IPS DF 6.9 (cell line): Measurements from ENCODE around the gene CDH23.

ENCODE experiments used
- DNase-seq: peaks from one replicate; pipeline ENCODE4 v3.0.0-alpha.2; 2013; ENCODE audit warnings: low read depth, low spot score
- H3K27ac ChIP-seq: one replicate; pipeline ENCODE4 v1.5.1; 2013; ENCODE audit warnings: low read length, control low read depth
- H3K27me3 ChIP-seq: 2 replicates; pipeline ENCODE4 v1.6.1; 2013; ENCODE audit warnings: mild to moderate bottlenecking, low read length; ENCODE audit not compliant: control insufficient read depth, insufficient read depth
- H3K36me3 ChIP-seq: 2 replicates; pipeline ENCODE4 v1.6.1; 2013; ENCODE audit warnings: low read length; ENCODE audit not compliant: control insufficient read depth, insufficient read depth
- H3K4me1 ChIP-seq: 2 replicates; pipeline ENCODE4 v1.6.1; 2013; ENCODE audit warnings: low read length; ENCODE audit not compliant: control insufficient read depth, insufficient read depth
- H3K4me3 ChIP-seq: 2 replicates; pipeline ENCODE4 v1.5.1; 2013; ENCODE audit warnings: mild to moderate bottlenecking, low read length
- H3K9me3 ChIP-seq: 2 replicates; pipeline ENCODE4 v1.6.1; 2013; ENCODE audit warnings: low read length, inconsistent platforms; ENCODE audit not compliant: control insufficient read depth, insufficient read depth
- WGBS: extraction: QIAGEN DNeasy Blood & Tissue Kit; methylation state at CpG from one replicate; pipeline ENCODE4 v1.1.7; 2013; ENCODE audit warnings: mixed read lengths, missing lambda C conversion rate; ENCODE audit not compliant: insufficient read length, insufficient coverage; 5-methylcytosine and 5-hydroxymethylcytosine counted together

CDH23 gene

GRCh38 chr10:71772832-71773220 lies 376.1 kb downstream of the CDH23 start:
- peak overlapping the region; percentile 65; the same call in 1 of the 2 replicates for H3K4me3 ChIP-seq
- peaks cover 2% of the 10 kb centered on the region; the same call in 1 of the 2 replicates for H3K4me1 ChIP-seq
- WGBS = no CpG with 5 or more reads among the region's 4 CpGs
- DNase-seq = no peak
- no peaks in the 10 kb centered on the region for H3K9me3 ChIP-seq
- H3K27me3 ChIP-seq = no peaks in the 10 kb centered on the region
- H3K36me3 ChIP-seq = no peaks in the 10 kb centered on the region
- H3K27ac ChIP-seq = no peak overlapping the region

GRCh38 chr10:71773221-71773971 lies 376.7 kb downstream of the CDH23 start, which contains the start of gene VSIR:
Gene VSIR, minus strand, starts transcription at chr10:71773520. Its CDS starts 81 bp downstream, at chr10:71773439.
- peak within 1 kb of the TSS; percentile 65; the same call in 1 of the 2 replicates for H3K4me3 ChIP-seq
- H3K9me3 ChIP-seq = no peaks in the 10 kb centered on the region
- H3K36me3 ChIP-seq = no peaks in the 10 kb centered on the region
- no peak within 1 kb of the TSS for H3K27ac ChIP-seq
- no CpG with 5 or more reads among the region's 55 CpGs for WGBS
- DNase-seq = no peak
- H3K27me3 ChIP-seq = no peaks in the 10 kb centered on the region
- H3K4me1 ChIP-seq = peaks cover 2% of the 10 kb centered on the region; the same call in 1 of the 2 replicates

- DNase-seq = no peak
- H3K4me1 ChIP-seq = peaks cover 2% of the 10 kb centered on the region; the same call in 1 of the 2 replicates
- WGBS = no CpG with 5 or more reads among the region's 3 CpGs
Observed at GRCh38 chr10:71774916-71775702, 378.4 kb downstream of the CDH23 start.

GRCh38 chr10:71776481-71776925 lies 379.8 kb downstream of the CDH23 start:
- H3K4me1 ChIP-seq = peaks cover 2% of the 10 kb centered on the region; the same call in 1 of the 2 replicates
- no peak for DNase-seq
- no peaks in the 10 kb centered on the region for H3K36me3 ChIP-seq
- no peaks in the 10 kb centered on the region for H3K9me3 ChIP-seq
- H3K27me3 ChIP-seq = no peaks in the 10 kb centered on the region
- no peak overlapping the region for H3K27ac ChIP-seq
- no CpG with 5 or more reads among the region's 2 CpGs for WGBS
- H3K4me3 ChIP-seq = no peak overlapping the region

More at GRCh38 chr10:71774916-71775702, 378.4 kb downstream of the CDH23 start:
- no peak overlapping the region for H3K27ac ChIP-seq
- H3K4me3 ChIP-seq = no peak overlapping the region
- no peaks in the 10 kb centered on the region for H3K36me3 ChIP-seq
- H3K9me3 ChIP-seq = no peaks in the 10 kb centered on the region
- H3K27me3 ChIP-seq = no peaks in the 10 kb centered on the region

GRCh38 chr10:71777213-71777985 lies 380.7 kb downstream of the CDH23 start:
- H3K27me3 ChIP-seq = no peaks in the 10 kb centered on the region
- DNase-seq = no peak
- peaks cover 2% of the 10 kb centered on the region; the same call in 1 of the 2 replicates for H3K4me1 ChIP-seq
- no peak overlapping the region for H3K4me3 ChIP-seq
- WGBS = no CpG with 5 or more reads among the region's 17 CpGs
- no peaks in the 10 kb centered on the region for H3K9me3 ChIP-seq
- H3K27ac ChIP-seq = no peak overlapping the region
- no peaks in the 10 kb centered on the region for H3K36me3 ChIP-seq

- Histone ChIP-seq H3K27me3 (no peaks in the 10 kb centered on the region), H3K9me3 (no peaks in the 10 kb centered on the region), H3K36me3 (no peaks in the 10 kb centered on the region), H3K27ac (no peak overlapping the region), H3K4me3 (no peak overlapping the region), H3K4me1 (peaks cover 5% of the 10 kb centered on the region; the same call in 1 of the 2 replicates)
- whole genome bisulfite sequencing = no CpG with 5 or more reads among the region's 11 CpGs
- DNase-seq = no peak
Observed at GRCh38 chr10:71778071-71778825, 381.5 kb downstream of the CDH23 start.

GRCh38 chr10:71779641-71780040 lies 382.9 kb downstream of the CDH23 start:
- no peak overlapping the region for H3K27ac ChIP-seq
- 0 out of 2 replicates have a peak, but pooled peaks cover 3% of the 10 kb centered on the region for H3K4me1 ChIP-seq
- no peak for DNase-seq
- H3K36me3 ChIP-seq = no peaks in the 10 kb centered on the region
- H3K27me3 ChIP-seq = no peaks in the 10 kb centered on the region
- no peaks in the 10 kb centered on the region for H3K9me3 ChIP-seq
- WGBS = no CpG with 5 or more reads among the region's 6 CpGs
- H3K4me3 ChIP-seq = no peak overlapping the region

- Histone ChIP-seq H3K27ac (no peak overlapping the region), H3K9me3 (no peaks in the 10 kb centered on the region), H3K4me1 (0 out of 2 replicates have a peak, but pooled peaks cover 3% of the 10 kb centered on the region), H3K36me3 (no peaks in the 10 kb centered on the region), H3K4me3 (no peak overlapping the region), H3K27me3 (no peaks in the 10 kb centered on the region)
- no peak for DNase-seq
- WGBS = no CpG with 5 or more reads among the region's 7 CpGs
Observed at GRCh38 chr10:71780156-71780555, 383.4 kb downstream of the CDH23 start.

- H3K36me3 ChIP-seq = no peaks in the 10 kb centered on the region
- H3K27ac ChIP-seq = no peak overlapping the region
- no CpG with 5 or more reads among the region's 9 CpGs for WGBS
- 0 out of 2 replicates have a peak, but pooled peaks cover 3% of the 10 kb centered on the region for H3K4me1 ChIP-seq
- no peaks in the 10 kb centered on the region for H3K9me3 ChIP-seq
- H3K4me3 ChIP-seq = no peak overlapping the region
- H3K27me3 ChIP-seq = no peaks in the 10 kb centered on the region
- DNase-seq = no peak
Observed at GRCh38 chr10:71780719-71781118, 384.0 kb downstream of the CDH23 start.
